IMR-90 (cell line): ENCODE results near the gene TOX3.

ENCODE experiments used
- CHD1 ChIP-seq: IDR thresholded peaks from 2 replicates; pipeline ENCODE4 v1.6.1; 2012; ENCODE audit warnings: low read depth, low read length, improper control_type of control experiment
- CTCF ChIP-seq: conservative IDR thresholded peaks from 2 replicates; pipeline ENCODE4 v1.5.1; 2012; ENCODE audit warnings: mild to moderate bottlenecking, low read depth, low read length, improper control_type of control experiment
- ELK1 ChIP-seq: fragments of 150-350 bp; IDR thresholded peaks from 2 replicates; pipeline ENCODE4 v1.6.1; 2016; ENCODE audit warnings: low read depth, mild to moderate bottlenecking, low read length, moderate library complexity, borderline replicate concordance
- POLR2A ChIP-seq: IDR thresholded peaks from 2 replicates; pipeline ENCODE4 v1.6.1; 2012; ENCODE audit warnings: mild to moderate bottlenecking, low read depth, low read length

- TF ChIP-seq POLR2A (no peak), CTCF (no peak), CHD1 (no peak), ELK1 (no peak)
Measured at GRCh38 chr16:52389045-52389444, 157.9 kb downstream of the TOX3 start.
